ENCODE data around the gene DRAXIN.

DRAXIN gene

DNA sequence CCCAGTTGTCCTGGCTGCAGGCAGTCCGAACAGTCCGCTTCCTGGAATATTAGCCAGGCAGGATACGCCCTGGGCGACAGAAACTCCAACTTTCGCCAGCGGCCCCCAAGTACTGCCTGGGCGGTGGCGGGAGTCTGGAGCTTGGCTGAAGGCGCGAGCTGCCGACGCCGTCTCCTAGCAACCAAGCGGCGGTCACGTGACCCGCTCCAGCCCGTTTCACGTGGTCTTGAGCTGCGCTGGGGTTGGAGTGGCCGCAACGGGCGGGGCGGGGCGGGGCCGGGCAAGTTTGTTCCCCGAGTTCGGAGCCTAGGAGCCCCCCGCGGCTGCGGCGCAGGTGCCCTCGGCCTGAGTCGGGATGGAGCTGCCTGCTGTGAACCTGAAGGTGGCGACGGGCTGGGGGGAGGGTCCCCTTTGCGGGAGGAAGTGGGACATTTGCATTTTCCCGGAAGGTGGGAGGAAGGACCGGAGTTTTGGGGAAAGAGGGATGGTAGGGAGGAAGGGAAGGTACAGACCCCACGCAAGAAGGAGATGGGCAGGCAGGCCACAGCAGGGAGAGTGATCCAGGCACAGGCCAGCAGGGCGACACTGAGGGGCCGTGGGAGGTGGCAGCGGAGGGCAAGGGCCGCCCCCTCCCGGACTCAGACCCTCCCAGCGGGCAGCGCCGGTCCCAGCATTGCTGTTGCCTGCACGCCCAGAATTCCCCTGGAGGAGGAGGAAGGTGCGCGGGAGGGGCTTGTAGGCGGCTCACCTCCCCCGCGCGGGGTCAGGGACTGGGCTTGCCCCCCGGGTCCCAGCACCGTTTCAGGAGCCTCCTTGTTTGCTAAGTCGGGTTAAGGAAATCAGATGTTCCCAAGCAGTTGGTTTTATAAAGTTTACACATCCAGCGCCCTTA lies 44.6 kb downstream of the DRAXIN start, which contains the start of gene AGTRAP:
AGTRAP (plus strand) TSS at position 283 of the 892 bp plus-strand sequence; CDS start at position 356, 73 bp downstream.
- Histone ChIP-seq H3K4me3 (peak within 1 kb of the TSS; percentile 87), H3K27ac (peak within 1 kb of the TSS; percentile 81 to 93)
- TF ChIP-seq, protein P1, sequence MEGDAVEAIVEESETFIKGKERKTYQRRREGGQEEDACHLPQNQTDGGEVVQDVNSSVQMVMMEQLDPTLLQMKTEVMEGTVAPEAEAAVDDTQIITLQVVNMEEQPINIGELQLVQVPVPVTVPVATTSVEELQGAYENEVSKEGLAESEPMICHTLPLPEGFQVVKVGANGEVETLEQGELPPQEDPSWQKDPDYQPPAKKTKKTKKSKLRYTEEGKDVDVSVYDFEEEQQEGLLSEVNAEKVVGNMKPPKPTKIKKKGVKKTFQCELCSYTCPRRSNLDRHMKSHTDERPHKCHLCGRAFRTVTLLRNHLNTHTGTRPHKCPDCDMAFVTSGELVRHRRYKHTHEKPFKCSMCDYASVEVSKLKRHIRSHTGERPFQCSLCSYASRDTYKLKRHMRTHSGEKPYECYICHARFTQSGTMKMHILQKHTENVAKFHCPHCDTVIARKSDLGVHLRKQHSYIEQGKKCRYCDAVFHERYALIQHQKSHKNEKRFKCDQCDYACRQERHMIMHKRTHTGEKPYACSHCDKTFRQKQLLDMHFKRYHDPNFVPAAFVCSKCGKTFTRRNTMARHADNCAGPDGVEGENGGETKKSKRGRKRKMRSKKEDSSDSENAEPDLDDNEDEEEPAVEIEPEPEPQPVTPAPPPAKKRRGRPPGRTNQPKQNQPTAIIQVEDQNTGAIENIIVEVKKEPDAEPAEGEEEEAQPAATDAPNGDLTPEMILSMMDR (IDR thresholded peaks at IDR 0.05) = no peak
- DNase-seq (ENCODE audit: low spot score) = peak; percentile 97

DNA sequence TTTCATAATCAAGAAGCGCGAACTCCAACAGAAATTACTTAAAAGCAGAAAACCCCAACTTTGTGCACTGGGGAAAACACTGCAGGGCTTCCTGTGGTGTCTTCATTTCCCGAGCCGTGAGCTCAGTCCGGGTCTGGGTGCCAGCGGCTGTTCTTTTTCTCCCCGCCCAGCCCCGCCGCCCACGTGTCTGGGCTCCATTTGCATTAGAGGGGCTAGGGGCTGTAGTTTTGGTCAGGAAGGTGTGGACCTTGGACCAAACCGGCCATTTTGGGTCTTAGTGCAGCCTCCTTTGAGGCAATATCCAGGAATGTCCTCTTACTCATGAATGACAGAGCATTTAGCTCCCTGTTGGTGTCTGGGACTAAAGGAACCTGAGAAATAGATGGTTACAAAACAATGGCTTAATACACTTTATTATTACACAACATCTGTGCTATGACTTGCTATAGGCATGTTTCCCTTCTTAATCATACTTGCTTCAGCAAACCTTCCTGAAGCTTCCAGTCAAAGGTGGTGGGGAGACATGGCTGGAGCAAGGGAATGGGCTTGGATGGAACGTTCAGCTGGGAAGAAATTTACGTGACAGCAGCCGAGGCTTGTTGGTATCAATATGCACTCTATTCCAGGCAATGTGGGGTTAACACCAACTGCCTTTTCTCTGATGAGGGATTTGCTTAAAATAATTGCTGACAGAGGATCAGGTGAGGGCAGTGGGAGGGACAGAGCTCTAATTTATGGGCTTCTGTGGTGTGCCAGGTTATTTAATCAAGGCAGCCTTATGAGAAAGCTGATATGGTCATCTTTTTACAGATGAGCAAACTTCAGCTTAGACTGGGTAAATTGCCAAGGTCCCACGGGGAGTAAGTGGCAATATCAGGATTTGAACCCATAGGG lies 45.5 kb downstream of the DRAXIN start:
- DNase-seq (ENCODE audit: low spot score) = no peak
- TF ChIP-seq, protein P1 (IDR thresholded peaks at IDR 0.05) = no peak
- Histone ChIP-seq H3K27ac (peak overlapping the region; percentile 81 to 93), H3K4me3 (peak overlapping the region; percentile 87)

DNA sequence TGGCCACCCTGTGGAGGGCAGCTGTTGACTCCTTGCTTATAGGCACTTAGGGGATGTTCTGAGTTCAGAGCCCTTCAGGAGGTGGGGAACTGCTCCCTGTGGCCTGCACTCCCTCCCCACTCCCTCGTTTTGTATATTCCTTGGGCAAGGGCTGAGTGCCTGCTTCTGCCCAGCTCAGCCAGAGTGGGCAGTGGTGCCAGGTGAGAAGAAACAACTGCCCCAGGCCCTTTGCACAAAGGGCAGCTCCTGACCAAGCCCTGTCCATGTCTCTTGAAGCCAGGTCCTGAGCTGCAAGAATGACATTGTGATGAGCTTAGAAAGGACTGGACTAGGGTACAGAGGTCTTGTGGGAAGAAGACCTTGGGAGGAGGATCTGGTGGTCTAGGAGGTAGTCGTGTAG lies 46.6 kb downstream of the DRAXIN start:
- no peak overlapping the region for H3K4me3 ChIP-seq
- DNase-seq (ENCODE audit: low spot score) = no peak
- TF ChIP-seq, protein P1 (IDR thresholded peaks at IDR 0.05) = no peak
- peak overlapping the region in 1 of 2 donors; percentile 93 for H3K27ac ChIP-seq

DNA sequence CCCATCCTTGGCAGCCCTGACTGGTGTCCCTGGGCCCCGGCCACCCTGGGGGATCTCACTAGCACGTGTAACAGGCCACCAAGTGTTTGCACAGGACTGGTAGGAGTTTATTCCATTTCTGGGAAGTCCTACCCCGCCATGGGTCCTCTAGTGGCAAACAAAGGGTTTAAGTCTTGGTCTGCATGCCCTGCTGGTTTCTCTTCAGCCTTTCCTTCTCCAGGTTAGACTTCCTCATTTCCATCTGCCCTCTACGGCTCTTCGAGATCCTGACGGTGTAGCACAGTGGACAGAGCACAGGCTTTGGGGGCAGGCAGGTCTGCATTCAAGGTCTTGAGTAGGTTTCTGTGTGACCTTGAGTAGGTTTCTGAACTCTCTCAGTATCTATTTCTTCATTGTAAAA lies 47.3 kb downstream of the DRAXIN start:
- Histone ChIP-seq H3K4me3 (no peak overlapping the region), H3K27ac (peak overlapping the region in 1 of 2 donors; percentile 93)
- no peak for DNase-seq (ENCODE audit: low spot score)
- TF ChIP-seq, protein P1 (IDR thresholded peaks at IDR 0.05) = no peak

DNA sequence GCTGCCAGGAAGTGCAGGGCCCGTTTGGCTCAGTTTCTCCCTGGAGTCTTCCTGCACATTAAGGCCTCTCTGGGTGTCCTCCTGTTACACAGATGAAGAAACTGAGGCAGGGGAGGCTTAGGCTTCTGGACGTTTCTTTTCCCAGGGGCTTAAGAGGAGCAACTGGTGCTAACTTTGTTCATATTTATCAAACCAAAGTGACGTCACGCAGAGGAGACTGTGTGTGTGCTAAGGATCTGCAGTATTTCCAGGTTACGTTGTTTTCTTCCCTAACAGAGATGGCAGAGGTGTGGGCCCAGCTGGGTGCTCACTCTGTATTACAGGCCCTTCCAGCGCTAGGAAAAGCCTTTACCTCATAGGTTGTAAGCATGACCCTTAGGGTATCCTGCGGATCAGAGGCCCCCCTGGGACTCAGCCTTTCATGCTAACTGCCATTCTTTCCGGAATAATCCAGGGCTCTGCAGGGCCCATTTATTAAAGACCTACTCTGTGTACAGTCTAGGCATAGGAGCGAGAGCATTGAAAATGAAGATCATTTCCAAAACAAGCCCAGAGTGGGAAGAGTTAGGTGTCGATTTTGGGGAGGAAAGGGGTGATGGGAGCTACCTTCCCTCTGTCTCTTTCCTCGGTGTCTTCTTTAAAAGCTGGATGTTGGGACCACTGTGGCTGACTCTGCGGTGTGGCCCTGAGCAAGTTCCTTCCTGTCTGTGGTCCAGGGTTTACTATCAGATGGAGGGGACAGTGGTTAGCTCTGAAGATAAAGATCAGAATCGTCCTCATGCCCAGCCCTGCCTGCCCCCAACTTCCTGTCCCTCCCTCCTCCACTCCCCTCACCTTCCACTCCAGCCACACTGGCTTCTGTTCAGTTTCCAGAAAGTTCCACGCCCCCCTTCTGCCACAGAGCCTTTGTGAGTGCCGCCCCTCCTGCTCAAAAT lies 49.0 kb downstream of the DRAXIN start:
- TF ChIP-seq, protein P1 (IDR thresholded peaks at IDR 0.05) = no peak
- DNase-seq (ENCODE audit: low spot score) = no peak
- H3K4me3 ChIP-seq = no peak overlapping the region
- H3K27ac ChIP-seq = no peak overlapping the region

DNA sequence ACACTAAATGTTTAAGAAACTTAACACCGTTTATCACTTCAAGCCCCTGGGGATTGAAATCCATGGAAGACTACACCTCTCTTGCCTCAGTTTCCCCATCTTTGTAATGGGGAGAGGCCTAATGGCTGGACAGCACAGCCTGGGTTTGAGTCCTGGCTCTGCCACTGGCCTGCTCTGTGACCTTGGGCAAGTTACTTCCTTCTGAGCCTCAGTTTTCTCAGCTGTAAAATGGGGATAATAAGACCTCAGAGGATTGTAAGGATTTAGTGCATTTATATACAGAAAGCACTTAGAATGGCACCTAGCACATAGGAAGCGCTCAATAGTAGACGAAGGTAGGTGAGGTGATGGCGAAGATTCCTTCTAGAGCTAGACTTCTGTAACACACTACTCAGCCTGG lies 50.0 kb downstream of the DRAXIN start:
- TF ChIP-seq, protein P1 (IDR thresholded peaks at IDR 0.05) = no peak
- no peak overlapping the region for H3K27ac ChIP-seq
- H3K4me3 ChIP-seq = no peak overlapping the region
- DNase-seq (ENCODE audit: low spot score) = no peak
